Embryonic facial prominence (tissue), 1 donor: ENCODE measurements around the gene FEZ2.

ENCODE experiments used
- DNase-seq: peaks from one replicate; pipeline ENCODE4 v3.0.0-alpha.2; 2016; ENCODE audit errors: extremely low spot score

FEZ2 gene

GRCh38 chr2:36561237-36561944 is 36.6 kb downstream of the FEZ2 start:
- no peak for DNase-seq

- DNase-seq = no peak
These were observed 37.2 kb downstream of the FEZ2 start for GRCh38 chr2:36560726-36561125.

GRCh38 chr2:36559221-36559942 is 38.6 kb downstream of the FEZ2 start:
- no peak for DNase-seq

- DNase-seq = no peak
These were observed 41.1 kb downstream of the FEZ2 start for GRCh38 chr2:36556842-36557241.

GRCh38 chr2:36555789-36556188 is 42.2 kb downstream of the FEZ2 start:
- DNase-seq = no peak

- no peak for DNase-seq
These were observed 43.4 kb downstream of the FEZ2 start for GRCh38 chr2:36554531-36554930.

- DNase-seq = no peak
These were observed 44.3 kb downstream of the FEZ2 start for GRCh38 chr2:36553683-36554082.

GRCh38 chr2:36550006-36550405 is 48.0 kb downstream of the FEZ2 start:
- DNase-seq = no peak

GRCh38 chr2:36549165-36549574 is 48.8 kb downstream of the FEZ2 start:
- DNase-seq = no peak

- DNase-seq = no peak
These were observed 50.1 kb downstream of the FEZ2 start for GRCh38 chr2:36547906-36548305.

- DNase-seq = no peak
These were observed 52.0 kb downstream of the FEZ2 start for GRCh38 chr2:36545871-36546416.

- no peak for DNase-seq
These were observed 53.2 kb downstream of the FEZ2 start for GRCh38 chr2:36544638-36545338.

GRCh38 chr2:36541891-36542595 is 55.9 kb downstream of the FEZ2 start:
- no peak for DNase-seq

GRCh38 chr2:36540986-36541754 is 56.8 kb downstream of the FEZ2 start:
- DNase-seq = no peak

GRCh38 chr2:36539631-36540030 is 58.3 kb downstream of the FEZ2 start:
- no peak for DNase-seq

- DNase-seq = no peak
These were observed 59.6 kb downstream of the FEZ2 start for GRCh38 chr2:36538335-36538734.

GRCh38 chr2:36536776-36537175 is 61.2 kb downstream of the FEZ2 start:
- no peak for DNase-seq

GRCh38 chr2:36535099-36535498 is 62.9 kb downstream of the FEZ2 start:
- no peak for DNase-seq

- DNase-seq = no peak
These were observed 63.6 kb downstream of the FEZ2 start for GRCh38 chr2:36534275-36534799.

GRCh38 chr2:36530983-36531354 is 67.0 kb downstream of the FEZ2 start:
- DNase-seq = no peak
